Measurements from ENCODE around the gene SPRR1A.

Gene SPRR1A

GRCh38 chr1:152965853-152966252 lies 18.0 kb upstream of the SPRR1A start:
- no peak overlapping the region for H3K4me3 ChIP-seq (ENCODE audit: low read depth, low read length)
- no peaks in the 10 kb centered on the region for H3K9me3 ChIP-seq (ENCODE audit: control insufficient read depth, insufficient read depth, low read depth, low read length)
- no peaks in the 10 kb centered on the region for H3K36me3 ChIP-seq (ENCODE audit: control insufficient read depth in 2 of 2, insufficient read depth in 1 of 2, low read length in 2 of 2)
- ChIA-PET CTCF (no interaction called here), POLR2A (no interaction called here)
- no peaks in the 10 kb centered on the region for H3K4me1 ChIP-seq (ENCODE audit: control insufficient read depth, insufficient read depth, low read length)
- no peak for TF ChIP-seq ZNF202 (tag by site-specific recombination; IDR thresholded peaks at IDR 0.05; ENCODE audit: borderline replicate concordance)
- TF ChIP-seq ZBTB8A (tag by site-specific recombination; IDR thresholded peaks at IDR 0.05): no peak
- no peak for TF ChIP-seq WT1 (tag by site-specific recombination; IDR thresholded peaks at IDR 0.05)
- TF ChIP-seq HOXD13 (CRISPR knock-in tag; IDR thresholded peaks at IDR 0.05; ENCODE audit: borderline replicate concordance): no peak
- no peak for TF ChIP-seq ZSCAN5A (tag by site-specific recombination; IDR thresholded peaks at IDR 0.05)
- no peak for TF ChIP-seq ZNF830 (tag by site-specific recombination; IDR thresholded peaks at IDR 0.05; ENCODE audit: low read depth)
- TF ChIP-seq HOXC10 (CRISPR knock-in tag; IDR thresholded peaks at IDR 0.05): no peak
- no peak for TF ChIP-seq ZSCAN30 (tag by site-specific recombination; IDR thresholded peaks at IDR 0.05)
- TF ChIP-seq ZNF133 (tag by site-specific recombination; IDR thresholded peaks at IDR 0.05): no peak
- TF ChIP-seq ZNF148 (tag by site-specific recombination; IDR thresholded peaks at IDR 0.05; ENCODE audit: borderline replicate concordance): no peak
- TF ChIP-seq BCL11A (tag by site-specific recombination; IDR thresholded peaks at IDR 0.05; ENCODE audit: low read depth): no peak
- H3K27ac ChIP-seq (ENCODE audit: extremely low read depth, low read depth, low read length): no peak overlapping the region

GRCh38 chr1:152967201-152967600 lies 16.7 kb upstream of the SPRR1A start:
- TF ChIP-seq ZNF488 (tag by site-specific recombination; IDR thresholded peaks at IDR 0.05) (no peak), KLF7 (tag by site-specific recombination; IDR thresholded peaks at IDR 0.05; ENCODE audit: borderline replicate concordance) (no peak), ZNF391 (tag by site-specific recombination; IDR thresholded peaks at IDR 0.05; ENCODE audit: borderline replicate concordance, low read depth) (no peak), ZNF513 (tag by site-specific recombination; IDR thresholded peaks at IDR 0.05) (no peak)
- Histone ChIP-seq H3K4me1 (ENCODE audit: control insufficient read depth, insufficient read depth, low read length) (no peaks in the 10 kb centered on the region), H3K4me3 (ENCODE audit: low read depth, low read length) (no peak overlapping the region), H3K9me3 (ENCODE audit: control insufficient read depth, insufficient read depth, low read depth, low read length) (no peaks in the 10 kb centered on the region), H3K27ac (ENCODE audit: extremely low read depth, low read depth, low read length) (no peak overlapping the region), H3K36me3 (ENCODE audit: control insufficient read depth in 2 of 2, insufficient read depth in 1 of 2, low read length in 2 of 2) (no peaks in the 10 kb centered on the region)
- CTCF ChIA-PET: interaction anchor here (0.7 kb wide), 1 partner anchor 262 kb away, joined by 4 read pairs; no protein-coding TSS in a partner anchor
- POLR2A ChIA-PET: no interaction called here

- CTCF ChIA-PET: interaction anchor here (0.7 kb wide), 2 partner anchors 96 to 261 kb away, joined by 3 to 4 read pairs; no protein-coding TSS in a partner anchor
- POLR2A ChIA-PET: no interaction called here
- TF ChIP-seq ZNF114 (tag by site-specific recombination; IDR thresholded peaks at IDR 0.05) (no peak), BCL6B (tag by site-specific recombination; IDR thresholded peaks at IDR 0.05) (no peak), ZNF426 (tag by site-specific recombination; IDR thresholded peaks at IDR 0.05) (no peak), GLI4 (tag by site-specific recombination; IDR thresholded peaks at IDR 0.05) (no peak), KLF17 (tag by site-specific recombination; IDR thresholded peaks at IDR 0.05) (no peak), ZBTB48 (tag by site-specific recombination; IDR thresholded peaks at IDR 0.05) (no peak), ZBTB17 (tag by site-specific recombination; IDR thresholded peaks at IDR 0.05) (no peak), ZNF362 (tag by site-specific recombination; IDR thresholded peaks at IDR 0.05) (no peak)
Observed at GRCh38 chr1:152968248-152968647, 15.6 kb upstream of the SPRR1A start.

More at GRCh38 chr1:152968248-152968647, 15.6 kb upstream of the SPRR1A start:
- H3K4me1 ChIP-seq (ENCODE audit: control insufficient read depth, insufficient read depth, low read length): no peaks in the 10 kb centered on the region
- H3K9me3 ChIP-seq (ENCODE audit: control insufficient read depth, insufficient read depth, low read depth, low read length): no peaks in the 10 kb centered on the region
- H3K27ac ChIP-seq (ENCODE audit: extremely low read depth, low read depth, low read length): no peak overlapping the region
- no peaks in the 10 kb centered on the region for H3K36me3 ChIP-seq (ENCODE audit: control insufficient read depth in 2 of 2, insufficient read depth in 1 of 2, low read length in 2 of 2)
- no peak overlapping the region for H3K4me3 ChIP-seq (ENCODE audit: low read depth, low read length)

Data from HEK293 (cell line).